Liver (tissue), 9 donors: ENCODE data around the gene XYLB. TPM values are rescaled to one million over a fixed set of nuclear protein-coding genes. Genes with fewer than 3 reads are reported as not detected.
A peak's percentile ranks its signal among the peaks of the same experiment; 100 is the strongest.

ENCODE experiments used
- DNase-seq: peaks from one replicate; pipeline ENCODE4 v3.0.0-alpha.2; 2017; ENCODE audit warnings: low spot score
- H3K27ac ChIP-seq, 2 donors: one replicate each; pipeline ENCODE4 v1.7.0; 2013; ENCODE audit warnings: inconsistent platforms in 2 of 2, low read length in 2 of 2, control low read depth in 1 of 2, low read depth in 1 of 2, mild to moderate bottlenecking in 1 of 2
- H3K27me3 ChIP-seq, 4 donors: one replicate each; pipeline versions ENCODE4 v1.6.1 to v1.7.0; 2013; ENCODE audit warnings: low read length in 3 of 4, inconsistent platforms in 1 of 4, mild to moderate bottlenecking in 1 of 4, moderate library complexity in 1 of 4; ENCODE audit not compliant: control insufficient read depth in 4 of 4, insufficient read depth in 4 of 4
- H3K36me3 ChIP-seq, 4 donors: one replicate each; pipeline versions ENCODE4 v1.6.1 to v1.7.0; 2013; ENCODE audit warnings: low read length in 3 of 4, mild to moderate bottlenecking in 3 of 4, low read depth in 1 of 4, moderate library complexity in 1 of 4; ENCODE audit not compliant: control insufficient read depth in 4 of 4, insufficient read depth in 3 of 4
- H3K4me1 ChIP-seq, 4 donors: one replicate each; pipeline versions ENCODE4 v1.6.1 to v1.7.0; 2013; ENCODE audit warnings: low read length in 3 of 4, mild to moderate bottlenecking in 3 of 4, moderate library complexity in 1 of 4; ENCODE audit not compliant: control insufficient read depth in 4 of 4, insufficient read depth in 4 of 4
- H3K4me3 ChIP-seq, 3 donors: one replicate each; pipeline versions ENCODE4 v1.6.1 to v1.7.0; 2013; ENCODE audit warnings: low read length in 3 of 3, control low read depth in 1 of 3, low read depth in 1 of 3, mild to moderate bottlenecking in 1 of 3
- H3K9ac ChIP-seq, 2 donors: one replicate each; pipeline ENCODE4 v1.7.0; 2013; ENCODE audit warnings: low read length in 2 of 2, mild to moderate bottlenecking in 2 of 2, moderate library complexity in 2 of 2, control low read depth in 1 of 2, low read depth in 1 of 2
- H3K9me3 ChIP-seq, 4 donors: one replicate each; pipeline versions ENCODE4 v1.6.1 to v1.7.0; 2013; ENCODE audit warnings: low read length in 3 of 4; ENCODE audit not compliant: control insufficient read depth in 4 of 4
- EGR1 ChIP-seq, 2 donors: IDR thresholded peaks; 2 replicates each; pipeline ENCODE4 v1.6.1; 2016 to 2018; ENCODE audit warnings: antibody characterized with exemption in 2 of 2, low read depth in 2 of 2
- GABPA ChIP-seq, 2 donors: IDR thresholded peaks in 1 of 2; conservative IDR thresholded peaks in 1 of 2; 2 replicates each; pipeline ENCODE4 v1.6.1; 2016; ENCODE audit warnings: antibody characterized with exemption in 2 of 2, mild to moderate bottlenecking in 1 of 2, moderate library complexity in 1 of 2
- HNF4G ChIP-seq: IDR thresholded peaks from 2 replicates; pipeline ENCODE4 v1.6.1; 2016; ENCODE audit warnings: antibody characterized with exemption
- SP1 ChIP-seq: IDR thresholded peaks from 2 replicates; pipeline ENCODE4 v1.6.1; 2018; ENCODE audit warnings: antibody characterized with exemption, mild to moderate bottlenecking
- TAF1 ChIP-seq: conservative IDR thresholded peaks from 2 replicates; pipeline ENCODE4 v1.6.1; 2016; ENCODE audit warnings: antibody characterized with exemption, mild to moderate bottlenecking
- YY1 ChIP-seq: IDR thresholded peaks from 2 replicates; pipeline ENCODE4 v1.6.1; 2016; ENCODE audit warnings: antibody characterized with exemption, mild to moderate bottlenecking
- WGBS: extraction: QIAGEN DNeasy Blood & Tissue Kit; methylation state at CpG from one replicate; pipeline ENCODE4 v1.1.7; 2013; 5-methylcytosine and 5-hydroxymethylcytosine counted together
- polyA plus RNA-seq, 2 donors: library from polyadenylated mRNA; stranded (reverse) in 1 of 2; unstranded in 1 of 2; fragments of 200-250 nt in 1 of 2; fragments of >200 nt in 1 of 2; fragmentation: Nextera tagmentation in 1 of 2; extraction: Ambion mirVana in 1 of 2; gene quantifications; one replicate each; pipeline versions ENCODE4 v1.2.1 to v1.2.3, GENCODE V29; 2013 to 2015
- total RNA-seq, 2 donors: library from RNA; depleted of rRNA; stranded (reverse); fragments of >200 nt; gene quantifications; one replicate each; pipeline ENCODE4 v1.2.3, GENCODE V29; 2014
- TF ChIP-seq, protein P1 (sequence below): fragments of 150-350 bp; IDR thresholded peaks from 2 replicates; pipeline ENCODE4 v1.5.1; 2017; ENCODE audit warnings: improper control_type of control experiment, low read depth, low read length; ENCODE audit not compliant: missing input control
- TF ChIP-seq, protein P2 (sequence below): IDR thresholded peaks from 2 replicates; pipeline ENCODE4 v1.6.1; 2016; ENCODE audit warnings: antibody characterized with exemption
- TF ChIP-seq, protein P3 (sequence below): IDR thresholded peaks from 2 replicates; pipeline ENCODE4 v1.6.1; 2016; ENCODE audit warnings: antibody characterized with exemption, mild to moderate bottlenecking
- donor health status: healthy.
- donor health status: healthy.
- donor health status: healthy.
- donor health status: healthy.
- donor health status: healthy.

Gene XYLB
- total and polyA plus RNA-seq, 4 donors = 14.2 to 51.5 (median 18.0) TPM

DNA sequence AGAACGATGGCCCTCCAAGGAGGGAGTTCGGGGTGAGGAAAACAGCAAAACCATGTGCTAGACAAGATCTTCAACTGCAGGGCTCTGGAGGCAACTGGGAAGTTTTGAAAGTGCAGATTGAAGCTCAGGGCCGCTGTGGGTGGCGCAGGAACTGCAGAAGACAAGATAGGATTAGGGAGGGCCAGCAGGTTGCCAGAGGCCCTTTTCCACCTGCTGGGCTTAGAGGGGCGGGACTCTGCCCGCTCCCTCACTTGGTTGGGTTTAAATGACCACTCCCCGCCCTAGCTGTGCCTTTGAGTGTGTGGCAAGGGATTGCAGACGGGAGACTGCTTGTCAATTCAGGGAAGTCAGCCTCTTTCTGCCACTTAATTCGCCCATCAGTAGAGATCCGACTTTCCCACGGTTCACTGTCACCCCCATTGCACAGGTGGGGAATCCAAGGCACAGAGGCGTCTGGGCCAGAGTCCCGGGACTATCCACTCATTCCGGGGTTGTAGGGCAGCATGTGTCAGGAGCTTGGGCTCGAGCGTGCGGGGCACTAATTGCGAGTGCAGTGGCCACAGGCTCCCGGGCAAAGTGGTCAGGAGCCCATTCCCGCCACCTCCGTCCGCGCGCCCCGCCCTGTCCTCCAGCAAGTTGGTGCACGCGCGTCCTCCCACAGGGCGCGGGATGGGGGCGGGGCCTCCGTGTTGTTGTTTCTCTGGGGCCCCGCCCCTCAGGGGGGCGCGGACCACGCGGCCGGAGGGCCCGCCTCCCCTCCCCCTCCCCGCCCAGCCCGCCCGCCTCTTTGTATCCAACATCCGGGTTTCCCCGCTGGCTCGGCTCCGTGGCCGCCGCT, 106.7 kb downstream of the XYLB start, which contains the start of gene ACVR2B:
ACVR2B (plus strand) TSS at position 816 of the 838 bp plus-strand sequence. CDS start 433 bp downstream, outside the sequence.
- Histone ChIP-seq H3K4me3 (peak within 1 kb of the TSS; percentile 56 to 90 (median 63)), H3K9me3 (no peaks in the 10 kb centered on the region), H3K4me1 (peaks cover 5 to 27% (median 16%) of the 10 kb centered on the region in 4 donors), H3K9ac (peak within 1 kb of the TSS; percentile 27 to 69), H3K27me3 (no peaks in the 10 kb centered on the region), H3K36me3 (no peaks in the 10 kb centered on the region), H3K27ac (peak within 1 kb of the TSS; percentile 80 to 91)
- peak; percentile 86 for DNase-seq
- no peak for TF ChIP-seq EGR1 (IDR thresholded peaks at IDR 0.05; ENCODE audit: low read depth in 2 of 2)
- peak; percentile 7 for TF ChIP-seq SP1
- WGBS = 9% methylated on average over 48 of the region's 48 CpGs

DNA sequence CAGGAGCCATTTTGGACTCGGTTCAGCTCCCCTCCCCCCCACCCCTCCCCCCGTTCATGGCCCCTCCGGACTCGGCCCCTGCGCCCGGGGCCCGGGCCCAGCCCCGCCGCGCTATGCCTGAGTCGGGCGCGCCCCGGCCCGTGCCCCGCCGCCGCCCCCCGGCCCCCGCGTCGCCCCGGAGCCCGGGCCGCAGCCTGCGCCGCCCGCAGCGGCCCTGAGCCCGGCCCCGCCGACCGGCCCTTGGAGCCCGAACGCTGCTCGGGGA, 107.3 kb downstream of the XYLB start:
- Histone ChIP-seq H3K27me3 (no peaks in the 10 kb centered on the region), H3K36me3 (no peaks in the 10 kb centered on the region), H3K27ac (peak overlapping the region; percentile 80 to 91), H3K4me3 (peak overlapping the region; percentile 50 to 90 (median 63)), H3K4me1 (peaks cover 5 to 32% (median 18%) of the 10 kb centered on the region in 4 donors), H3K9me3 (no peaks in the 10 kb centered on the region), H3K9ac (peak overlapping the region in 1 of 2 donors; percentile 69)
- WGBS = 2% methylated on average over 36 of the region's 36 CpGs
- no peak for DNase-seq
- TF ChIP-seq SP1 (no peak), TAF1 (no peak), GABPA (IDR thresholded peaks at IDR 0.05 in 1 of 2, conservative IDR thresholded peaks at IDR 0.05 in 1 of 2) (no peak), YY1 (no peak), HNF4G (no peak)
- TF ChIP-seq, protein P1, sequence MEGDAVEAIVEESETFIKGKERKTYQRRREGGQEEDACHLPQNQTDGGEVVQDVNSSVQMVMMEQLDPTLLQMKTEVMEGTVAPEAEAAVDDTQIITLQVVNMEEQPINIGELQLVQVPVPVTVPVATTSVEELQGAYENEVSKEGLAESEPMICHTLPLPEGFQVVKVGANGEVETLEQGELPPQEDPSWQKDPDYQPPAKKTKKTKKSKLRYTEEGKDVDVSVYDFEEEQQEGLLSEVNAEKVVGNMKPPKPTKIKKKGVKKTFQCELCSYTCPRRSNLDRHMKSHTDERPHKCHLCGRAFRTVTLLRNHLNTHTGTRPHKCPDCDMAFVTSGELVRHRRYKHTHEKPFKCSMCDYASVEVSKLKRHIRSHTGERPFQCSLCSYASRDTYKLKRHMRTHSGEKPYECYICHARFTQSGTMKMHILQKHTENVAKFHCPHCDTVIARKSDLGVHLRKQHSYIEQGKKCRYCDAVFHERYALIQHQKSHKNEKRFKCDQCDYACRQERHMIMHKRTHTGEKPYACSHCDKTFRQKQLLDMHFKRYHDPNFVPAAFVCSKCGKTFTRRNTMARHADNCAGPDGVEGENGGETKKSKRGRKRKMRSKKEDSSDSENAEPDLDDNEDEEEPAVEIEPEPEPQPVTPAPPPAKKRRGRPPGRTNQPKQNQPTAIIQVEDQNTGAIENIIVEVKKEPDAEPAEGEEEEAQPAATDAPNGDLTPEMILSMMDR = no peak
- TF ChIP-seq, protein P2, sequence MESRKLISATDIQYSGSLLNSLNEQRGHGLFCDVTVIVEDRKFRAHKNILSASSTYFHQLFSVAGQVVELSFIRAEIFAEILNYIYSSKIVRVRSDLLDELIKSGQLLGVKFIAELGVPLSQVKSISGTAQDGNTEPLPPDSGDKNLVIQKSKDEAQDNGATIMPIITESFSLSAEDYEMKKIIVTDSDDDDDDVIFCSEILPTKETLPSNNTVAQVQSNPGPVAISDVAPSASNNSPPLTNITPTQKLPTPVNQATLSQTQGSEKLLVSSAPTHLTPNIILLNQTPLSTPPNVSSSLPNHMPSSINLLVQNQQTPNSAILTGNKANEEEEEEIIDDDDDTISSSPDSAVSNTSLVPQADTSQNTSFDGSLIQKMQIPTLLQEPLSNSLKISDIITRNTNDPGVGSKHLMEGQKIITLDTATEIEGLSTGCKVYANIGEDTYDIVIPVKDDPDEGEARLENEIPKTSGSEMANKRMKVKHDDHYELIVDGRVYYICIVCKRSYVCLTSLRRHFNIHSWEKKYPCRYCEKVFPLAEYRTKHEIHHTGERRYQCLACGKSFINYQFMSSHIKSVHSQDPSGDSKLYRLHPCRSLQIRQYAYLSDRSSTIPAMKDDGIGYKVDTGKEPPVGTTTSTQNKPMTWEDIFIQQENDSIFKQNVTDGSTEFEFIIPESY = no peak

DNA sequence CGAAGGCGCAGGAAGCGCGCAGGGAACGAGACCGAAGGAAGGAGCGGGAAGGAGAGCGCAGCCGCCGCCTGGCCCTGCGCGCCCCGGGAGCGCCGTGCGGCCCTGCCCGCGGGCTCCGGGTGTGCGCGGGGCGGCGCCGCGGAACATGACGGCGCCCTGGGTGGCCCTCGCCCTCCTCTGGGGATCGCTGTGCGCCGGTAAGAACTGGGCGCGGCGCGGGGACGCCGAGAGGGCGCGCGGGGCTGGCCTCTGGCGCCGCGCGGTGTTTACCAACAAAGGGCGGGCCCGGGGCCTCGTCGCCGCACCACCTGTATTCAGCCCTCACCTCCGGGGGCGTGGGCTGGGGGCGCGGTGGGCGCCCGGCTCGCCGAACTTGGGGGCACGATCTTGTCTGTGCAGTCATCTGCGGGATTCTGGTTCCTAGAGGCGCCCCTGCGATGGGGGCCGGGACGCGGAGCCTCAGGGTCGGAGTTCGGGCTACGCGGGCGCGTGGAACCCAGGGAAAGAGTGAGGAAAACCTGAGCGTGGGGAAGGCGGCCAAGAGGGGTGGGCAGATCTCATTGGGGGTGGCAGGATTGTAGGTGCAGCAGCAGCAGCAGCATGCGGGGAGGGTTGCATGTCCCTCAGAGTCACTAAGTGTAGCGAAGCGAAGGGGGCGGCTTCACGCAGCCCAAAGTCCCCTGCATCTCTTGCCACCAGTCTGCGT, 107.7 kb downstream of the XYLB start:
- Histone ChIP-seq H3K4me3 (peak overlapping the region; percentile 50 to 90 (median 63)), H3K9ac (peak overlapping the region; percentile 27 to 69), H3K4me1 (peaks cover 5 to 36% (median 20%) of the 10 kb centered on the region in 4 donors), H3K27me3 (no peaks in the 10 kb centered on the region), H3K9me3 (no peaks in the 10 kb centered on the region), H3K27ac (peak overlapping the region; percentile 80 to 91), H3K36me3 (no peaks in the 10 kb centered on the region)
- DNase-seq = peak; percentile 58
- TF ChIP-seq, protein P3, sequence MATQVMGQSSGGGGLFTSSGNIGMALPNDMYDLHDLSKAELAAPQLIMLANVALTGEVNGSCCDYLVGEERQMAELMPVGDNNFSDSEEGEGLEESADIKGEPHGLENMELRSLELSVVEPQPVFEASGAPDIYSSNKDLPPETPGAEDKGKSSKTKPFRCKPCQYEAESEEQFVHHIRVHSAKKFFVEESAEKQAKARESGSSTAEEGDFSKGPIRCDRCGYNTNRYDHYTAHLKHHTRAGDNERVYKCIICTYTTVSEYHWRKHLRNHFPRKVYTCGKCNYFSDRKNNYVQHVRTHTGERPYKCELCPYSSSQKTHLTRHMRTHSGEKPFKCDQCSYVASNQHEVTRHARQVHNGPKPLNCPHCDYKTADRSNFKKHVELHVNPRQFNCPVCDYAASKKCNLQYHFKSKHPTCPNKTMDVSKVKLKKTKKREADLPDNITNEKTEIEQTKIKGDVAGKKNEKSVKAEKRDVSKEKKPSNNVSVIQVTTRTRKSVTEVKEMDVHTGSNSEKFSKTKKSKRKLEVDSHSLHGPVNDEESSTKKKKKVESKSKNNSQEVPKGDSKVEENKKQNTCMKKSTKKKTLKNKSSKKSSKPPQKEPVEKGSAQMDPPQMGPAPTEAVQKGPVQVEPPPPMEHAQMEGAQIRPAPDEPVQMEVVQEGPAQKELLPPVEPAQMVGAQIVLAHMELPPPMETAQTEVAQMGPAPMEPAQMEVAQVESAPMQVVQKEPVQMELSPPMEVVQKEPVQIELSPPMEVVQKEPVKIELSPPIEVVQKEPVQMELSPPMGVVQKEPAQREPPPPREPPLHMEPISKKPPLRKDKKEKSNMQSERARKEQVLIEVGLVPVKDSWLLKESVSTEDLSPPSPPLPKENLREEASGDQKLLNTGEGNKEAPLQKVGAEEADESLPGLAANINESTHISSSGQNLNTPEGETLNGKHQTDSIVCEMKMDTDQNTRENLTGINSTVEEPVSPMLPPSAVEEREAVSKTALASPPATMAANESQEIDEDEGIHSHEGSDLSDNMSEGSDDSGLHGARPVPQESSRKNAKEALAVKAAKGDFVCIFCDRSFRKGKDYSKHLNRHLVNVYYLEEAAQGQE = peak; percentile 9
- no peak for TF ChIP-seq GABPA (IDR thresholded peaks at IDR 0.05 in 1 of 2, conservative IDR thresholded peaks at IDR 0.05 in 1 of 2)
- under 1% methylated on average over 78 of the region's 78 CpGs for WGBS
